Neural progenitor cell (in vitro differentiated cells): Measurements from ENCODE around the gene S100A6. TPM values are rescaled to one million over a fixed set of nuclear protein-coding genes. Genes with fewer than 3 reads are reported as not detected.

Source experiments
- DNase-seq: peaks from one replicate; pipeline ENCODE4 v3.0.0-alpha.2; 2016; ENCODE audit warnings: low spot score
- H2AFZ ChIP-seq: fragments of 200-600 bp; sonication (generic); replicated peaks from 2 replicates; pipeline ENCODE4 v1.6.1; 2016; ENCODE audit warnings: antibody characterized with exemption
- H3F3A ChIP-seq: fragments of 200-600 bp; sonication (generic); 2 replicates; pipeline ENCODE4 v1.6.1; 2016; ENCODE audit warnings: antibody characterized with exemption, low read depth
- H3K27ac ChIP-seq: fragments of 200-600 bp; sonication (generic); 2 replicates; pipeline ENCODE4 v1.5.1; 2016; ENCODE audit warnings: mild to moderate bottlenecking
- H3K27me3 ChIP-seq: fragments of 200-600 bp; sonication (generic); 2 replicates; pipeline ENCODE4 v1.6.1; 2016; ENCODE audit warnings: mild to moderate bottlenecking, moderate library complexity
- H3K36me3 ChIP-seq: fragments of 200-600 bp; sonication (generic); 2 replicates; pipeline ENCODE4 v1.5.1; 2016
- H3K4me1 ChIP-seq: fragments of 200-600 bp; sonication (generic); 2 replicates; pipeline ENCODE4 v1.6.1; 2016; ENCODE audit warnings: mixed run types
- H3K4me2 ChIP-seq: fragments of 200-600 bp; sonication (generic); 2 replicates; pipeline ENCODE4 v1.6.1; 2016
- H3K4me3 ChIP-seq: fragments of 200-600 bp; sonication (generic); 2 replicates; pipeline ENCODE4 v1.5.1; 2016
- H3K79me2 ChIP-seq: fragments of 200-600 bp; sonication (generic); 2 replicates; pipeline ENCODE4 v1.6.1; 2016; ENCODE audit warnings: low read depth
- H3K9ac ChIP-seq: fragments of 200-600 bp; sonication (generic); 2 replicates; pipeline ENCODE4 v1.6.1; 2016
- H3K9me3 ChIP-seq: fragments of 200-600 bp; sonication (generic); 2 replicates; pipeline ENCODE4 v1.5.1; 2016; ENCODE audit warnings: low read depth
- H4K20me1 ChIP-seq: fragments of 200-600 bp; sonication (generic); 2 replicates; pipeline ENCODE4 v1.6.1; 2016; ENCODE audit warnings: low read depth
- H3K27ac Mint-ChIP-seq: 3 replicates; pipeline ENCODE4 v1.8.0; 2021; ENCODE audit warnings: mixed read lengths
- H3K27me3 Mint-ChIP-seq: 2 replicates; pipeline ENCODE4 v1.8.0; 2022; ENCODE audit warnings: low read depth, mild to moderate bottlenecking, inconsistent platforms, moderate library complexity, mixed read lengths; ENCODE audit not compliant: insufficient read depth
- H3K36me3 Mint-ChIP-seq: 3 replicates; pipeline ENCODE4 v1.8.0; 2021; ENCODE audit warnings: mixed read lengths
- H3K4me1 Mint-ChIP-seq: 3 replicates; pipeline ENCODE4 v1.8.0; 2021; ENCODE audit warnings: mixed read lengths
- H3K4me3 Mint-ChIP-seq: 3 replicates; pipeline ENCODE4 v1.8.0; 2021; ENCODE audit warnings: mild to moderate bottlenecking, moderate library complexity, mixed read lengths
- H3K9me3 Mint-ChIP-seq: 3 replicates; pipeline ENCODE4 v1.8.0; 2020; ENCODE audit warnings: mixed read lengths
- CTCF ChIP-seq: fragments of 200-600 bp; sonication (generic); IDR thresholded peaks from 2 replicates; pipeline ENCODE4 v1.5.1; 2017; ENCODE audit warnings: antibody characterized with exemption, mild to moderate bottlenecking
- EZH2 ChIP-seq: fragments of 200-600 bp; sonication (generic); IDR thresholded peaks from 2 replicates; pipeline ENCODE4 v1.6.1; 2017; ENCODE audit warnings: antibody characterized with exemption, mild to moderate bottlenecking, moderate library complexity
- EZH2phosphoT487 ChIP-seq: fragments of 200-600 bp; sonication (generic); IDR thresholded peaks from 2 replicates; pipeline ENCODE4 v1.6.1; 2017; ENCODE audit warnings: antibody characterized with exemption
- total RNA-seq: library from RNA; depleted of rRNA; stranded (reverse); fragments of >200 nt; gene quantifications from 2 replicates; pipeline ENCODE4 v1.2.3, GENCODE V29; 2015; ENCODE audit warnings: low replicate concordance

Gene S100A6
- total RNA-seq, 1 donor from 2014 or later, result not detected

GRCh38 chr1:153553830-153554541 lies 18.2 kb upstream of the S100A6 start:
- TF ChIP-seq EZH2 (no peak), CTCF (no peak), EZH2phosphoT487 (no peak)
- Mint-ChIP-seq H3K27ac (peak overlapping the region; percentile 85), H3K4me3 (no peak overlapping the region), H3K36me3 (no peaks in the 10 kb centered on the region), H3K27me3 (peaks cover 4% of the 10 kb centered on the region), H3K9me3 (no peaks in the 10 kb centered on the region), H3K4me1 (peaks cover 20% of the 10 kb centered on the region)
- no peaks in the 10 kb centered on the region for H3K79me2 ChIP-seq
- H3K4me1 ChIP-seq, result no peaks in the 10 kb centered on the region
- no peaks in the 10 kb centered on the region for H3K9me3 ChIP-seq
- H3K4me2 ChIP-seq, result no peak overlapping the region
- no peaks in the 10 kb centered on the region for H3K27me3 ChIP-seq
- DNase-seq, result no peak
- H3K36me3 ChIP-seq, result no peaks in the 10 kb centered on the region
- no peak overlapping the region for H2AFZ ChIP-seq
- no peak overlapping the region for H3K9ac ChIP-seq
- H3K27ac ChIP-seq, result no peak overlapping the region
- H3K4me3 ChIP-seq, result no peak overlapping the region
- H3F3A ChIP-seq, result no peaks in the 10 kb centered on the region
- no peaks in the 10 kb centered on the region for H4K20me1 ChIP-seq

- Histone ChIP-seq H3K4me1 (no peaks in the 10 kb centered on the region), H3K9ac (no peak overlapping the region), H3K27me3 (no peaks in the 10 kb centered on the region), H3K4me2 (no peak overlapping the region), H3K36me3 (no peaks in the 10 kb centered on the region), H3F3A (no peaks in the 10 kb centered on the region), H4K20me1 (no peaks in the 10 kb centered on the region), H3K4me3 (no peak overlapping the region), H3K9me3 (no peaks in the 10 kb centered on the region), H3K79me2 (no peaks in the 10 kb centered on the region), H3K27ac (no peak overlapping the region), H2AFZ (no peak overlapping the region)
- Mint-ChIP-seq H3K36me3 (no peaks in the 10 kb centered on the region), H3K4me1 (peaks cover 29% of the 10 kb centered on the region), H3K27ac (no peak overlapping the region), H3K27me3 (peaks cover 8% of the 10 kb centered on the region), H3K9me3 (no peaks in the 10 kb centered on the region), H3K4me3 (no peak overlapping the region)
- TF ChIP-seq EZH2 (no peak), CTCF (no peak)
- no peak for DNase-seq
These were observed 17.3 kb upstream of the S100A6 start for GRCh38 chr1:153553096-153553495.

DNA sequence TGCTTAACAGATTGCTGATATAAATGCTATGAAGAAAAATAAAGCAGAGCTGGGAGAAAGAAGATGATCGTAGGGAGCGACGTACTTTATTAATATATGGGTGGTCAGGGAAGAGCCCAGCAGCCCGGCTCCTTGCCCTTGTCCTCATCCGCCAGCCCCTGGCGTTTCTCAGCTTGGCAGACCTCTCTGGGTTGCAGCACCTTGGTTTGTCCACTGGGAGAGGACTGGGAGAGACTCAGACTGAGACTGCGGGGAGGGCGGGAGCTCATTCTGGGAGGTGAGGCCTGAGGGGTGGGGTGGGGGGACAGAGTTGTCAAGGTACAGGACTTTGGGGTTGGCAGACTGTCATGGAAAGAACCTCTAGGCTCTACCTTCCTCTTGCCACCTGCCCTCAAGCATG lies 16.5 kb upstream of the S100A6 start:
- DNase-seq, result no peak
- H3K27me3 Mint-ChIP-seq, result peaks cover 10% of the 10 kb centered on the region

More for the DNA sequence above, 16.5 kb upstream of the S100A6 start:
- H3K9me3 ChIP-seq, result no peaks in the 10 kb centered on the region
- H3K36me3 Mint-ChIP-seq, result no peaks in the 10 kb centered on the region
- no peak for TF ChIP-seq EZH2
- no peak for TF ChIP-seq CTCF
- TF ChIP-seq EZH2phosphoT487, result no peak
- H3K79me2 ChIP-seq, result no peaks in the 10 kb centered on the region
- H3K4me2 ChIP-seq, result no peak overlapping the region
- H3K4me1 Mint-ChIP-seq, result peaks cover 37% of the 10 kb centered on the region
- no peak overlapping the region for H3K4me3 ChIP-seq
- no peaks in the 10 kb centered on the region for H4K20me1 ChIP-seq
- H3F3A ChIP-seq, result no peaks in the 10 kb centered on the region
- H3K9ac ChIP-seq, result no peak overlapping the region
- no peaks in the 10 kb centered on the region for H3K36me3 ChIP-seq
- no peaks in the 10 kb centered on the region for H3K27me3 ChIP-seq
- H3K4me1 ChIP-seq, result peaks cover 4% of the 10 kb centered on the region
- no peaks in the 10 kb centered on the region for H3K9me3 Mint-ChIP-seq
- H3K27ac ChIP-seq, result no peak overlapping the region
- no peak overlapping the region for H3K4me3 Mint-ChIP-seq
- no peak overlapping the region for H3K27ac Mint-ChIP-seq
- H2AFZ ChIP-seq, result no peak overlapping the region
